K562 (cell line): ENCODE results near the gene LINGO3. TPM values are rescaled to one million over a fixed set of nuclear protein-coding genes. Genes with fewer than 3 reads are reported as not detected.

Experiments
- ARID1B ChIP-seq: fragments of 450-650 bp; IDR thresholded peaks from 2 replicates; pipeline ENCODE4 v1.6.1; 2016; ENCODE audit warnings: antibody characterized with exemption, mild to moderate bottlenecking, inconsistent platforms
- BHLHE40 ChIP-seq: IDR thresholded peaks from 2 replicates; pipeline ENCODE4 v1.6.1; 2011; ENCODE audit warnings: low read length, improper control_type of control experiment
- CC2D1A ChIP-seq: fragments of 450-650 bp; IDR thresholded peaks from 2 replicates; pipeline ENCODE4 v1.6.1; 2017; ENCODE audit warnings: mild to moderate bottlenecking
- ESRRA ChIP-seq: fragments of 450-650 bp; IDR thresholded peaks from 2 replicates; pipeline ENCODE4 v1.6.1; 2014; ENCODE audit warnings: low read depth, mild to moderate bottlenecking, moderate library complexity, borderline replicate concordance
- FOXP1 ChIP-seq: sonication (generic); formaldehyde crosslinking; IDR thresholded peaks from 2 replicates; pipeline ENCODE4 v1.8.0; 2022; ENCODE audit warnings: mild to moderate bottlenecking, missing genetic modification reagents
- GTF2F1 ChIP-seq: IDR thresholded peaks from 2 replicates; pipeline ENCODE4 v1.6.1; 2011; ENCODE audit warnings: low read depth, low read length, improper control_type of control experiment
- HEY1 ChIP-seq: fragments of 250-450 bp; sonication (Bioruptor Pico); IDR thresholded peaks from 2 replicates; pipeline ENCODE4 v1.5.0; 2020; ENCODE audit warnings: mild to moderate bottlenecking, moderate library complexity, borderline replicate concordance
- ID3 ChIP-seq, 2 experiments: fragments of 250-450 bp in 1 of 2; fragments of 450-650 bp in 1 of 2; sonication (Bioruptor Pico) in 1 of 2; IDR thresholded peaks; 2 replicates each; pipeline versions ENCODE4 v1.6.1 to v1.8.0; 2016 to 2021; ENCODE audit warnings: mild to moderate bottlenecking in 2 of 2, moderate library complexity in 2 of 2, missing compliant biosample characterization in 1 of 2, missing genetic modification characterization in 1 of 2
- KDM4B ChIP-seq, 2 experiments: fragments of 450-650 bp in 1 of 2; sonication (generic) in 1 of 2; IDR thresholded peaks; 2 replicates each; pipeline ENCODE4 v1.6.1; 2016 to 2017; ENCODE audit warnings: borderline replicate concordance in 2 of 2, antibody characterized with exemption in 1 of 2, low read depth in 1 of 2, mild to moderate bottlenecking in 1 of 2
- KDM5B ChIP-seq: fragments of 200-600 bp; sonication (generic); IDR thresholded peaks from 2 replicates; pipeline ENCODE4 v1.6.1; 2012; ENCODE audit warnings: low read depth, mild to moderate bottlenecking, moderate library complexity, low read length, control low read depth, inconsistent platforms; ENCODE audit not compliant: insufficient replicate concordance
- KLF13 ChIP-seq: fragments of 450-650 bp; IDR thresholded peaks from 2 replicates; pipeline ENCODE4 v1.6.1; 2016; ENCODE audit warnings: missing genetic modification characterization, low read depth, mild to moderate bottlenecking, missing compliant biosample characterization, moderate library complexity, borderline replicate concordance
- MTA3 ChIP-seq: fragments of 450-650 bp; formaldehyde crosslinking; IDR thresholded peaks from 2 replicates; pipeline ENCODE4 v1.6.1; 2017; ENCODE audit warnings: mild to moderate bottlenecking, borderline replicate concordance
- RBM22 ChIP-seq: fragments of 200-400 bp; formaldehyde crosslinking; IDR thresholded peaks from 2 replicates; pipeline ENCODE4 v1.6.1; 2018; ENCODE audit warnings: low read length, low read depth; ENCODE audit not compliant: poor library complexity, severe bottlenecking
- SIN3A ChIP-seq, 2 experiments: fragments of 150-350 bp in 1 of 2; IDR thresholded peaks; 2 replicates each; pipeline ENCODE4 v1.6.1; 2011 to 2016; ENCODE audit warnings: borderline replicate concordance in 2 of 2, low read depth in 2 of 2, low read length in 2 of 2, mild to moderate bottlenecking in 2 of 2, moderate library complexity in 2 of 2; ENCODE audit not compliant: control insufficient read depth in 1 of 2
- SMAD4 ChIP-seq: fragments of 250-450 bp; sonication (Bioruptor Pico); conservative IDR thresholded peaks from 2 replicates; pipeline ENCODE4 v1.8.0; 2021; ENCODE audit warnings: inconsistent platforms, mild to moderate bottlenecking, moderate library complexity
- THAP7 ChIP-seq: fragments of 250-450 bp; sonication (Bioruptor Pico); IDR thresholded peaks from 2 replicates; pipeline ENCODE4 v1.5.0; 2021
- YY1 ChIP-seq, 3 experiments: IDR thresholded peaks; 2 replicates each; pipeline ENCODE4 v1.6.1; 2011; ENCODE audit warnings: low read length in 2 of 3, mild to moderate bottlenecking in 2 of 3, moderate library complexity in 2 of 3, borderline replicate concordance in 1 of 3, control low read depth in 1 of 3, low read depth in 1 of 3; ENCODE audit not compliant: insufficient read depth in 3 of 3, insufficient replicate concordance in 2 of 3, control insufficient read depth in 1 of 3, insufficient read length in 1 of 3; ENCODE audit errors: extremely low read depth in 1 of 3
- ZFX ChIP-seq: sonication (generic); formaldehyde crosslinking; IDR thresholded peaks from 2 replicates; pipeline ENCODE4 v1.8.0; 2022; ENCODE audit warnings: mild to moderate bottlenecking, missing genetic modification reagents, moderate library complexity
- ZNF121 ChIP-seq: sonication (generic); formaldehyde crosslinking; conservative IDR thresholded peaks from 2 replicates; pipeline ENCODE4 v1.8.0; 2022; ENCODE audit warnings: missing genetic modification reagents
- ZNF134 ChIP-seq: fragments of 250-450 bp; sonication (Bioruptor Pico); conservative IDR thresholded peaks from 2 replicates; pipeline ENCODE4 v1.4.0; 2020
- ZNF197 ChIP-seq: fragments of 200-800 bp; sonication (Bioruptor generic); IDR thresholded peaks from 2 replicates; pipeline ENCODE4 v1.6.1; 2016; ENCODE audit warnings: low read depth, missing genetic modification characterization, missing compliant biosample characterization
- ZNF830 ChIP-seq: fragments of 250-450 bp; sonication (Bioruptor Pico); IDR thresholded peaks from 2 replicates; pipeline ENCODE4 v1.5.0; 2021; ENCODE audit warnings: mild to moderate bottlenecking
- polyA plus RNA-seq, 8 experiments: library from polyadenylated mRNA; depleted of rRNA in 4 of 8; stranded (reverse) in 5 of 8; unstranded in 3 of 8; fragments of >200 nt; fragmentation: Nextera tagmentation in 2 of 8; fragmentation: Illumina TruSeq in 1 of 8; extraction: Ambion mirVana in 2 of 8; extraction: Trizol in 1 of 8; gene quantifications; 2 replicates each; pipeline versions ENCODE4 v1.2.1 to v1.2.3, GENCODE V29; 2011 to 2014; ENCODE audit warnings: inconsistent platforms in 1 of 8, missing spikeins in 1 of 8
- total RNA-seq, 7 experiments: library from RNA; depleted of rRNA in 6 of 7; stranded (reverse); fragments of >200 nt in 6 of 7; fragmentation: Illumina TruSeq in 2 of 7; extraction: Trizol in 2 of 7; gene quantifications; 2 replicates each; pipeline versions ENCODE4 v1.2.1 to v1.2.3, GENCODE V29; 2011 to 2021; ENCODE audit warnings: low replicate concordance in 1 of 7
- TF ChIP-seq, protein P1 (sequence below): sonication (generic); formaldehyde crosslinking; IDR thresholded peaks from 2 replicates; pipeline ENCODE4 v1.8.0; 2022; ENCODE audit warnings: mild to moderate bottlenecking, missing genetic modification reagents

The LINGO3 gene
- total and polyA plus RNA-seq, 9 of the 15 experiments (the other 6 are each of a cell fraction or from before 2014, with no cell fraction given), result 0.03 to 0.05 (median 0.03) TPM; not detected in 6

- peak; percentile 48; the same call in 1 of the 2 replicates for TF ChIP-seq ESRRA
- TF ChIP-seq ARID1B, result peak; percentile 57; the same call in 1 of the 2 replicates
- TF ChIP-seq KDM5B, result peak; percentile 59
- TF ChIP-seq ZNF830 (CRISPR knock-in tag), result peak; percentile 53; the same call in 1 of the 2 replicates
- no peak for TF ChIP-seq ID3 (CRISPR knock-in tag; IDR thresholded peaks at IDR 0.05)
- TF ChIP-seq ID3 (tag; IDR thresholded peaks at IDR 0.05), result no peak
- TF ChIP-seq CC2D1A, result no peak
- peak; percentile 35 for TF ChIP-seq BHLHE40
- peak in 1 of 3 experiments; percentile 67 for TF ChIP-seq YY1 (IDR thresholded peaks at IDR 0.05; ENCODE audit: borderline replicate concordance in 1 of 3, control insufficient read depth in 1 of 3, extremely low read depth in 1 of 3, insufficient read depth in 3 of 3, insufficient read length in 1 of 3, insufficient replicate concordance in 2 of 3, low read depth in 1 of 3, low read length in 2 of 3)
- TF ChIP-seq THAP7 (CRISPR knock-in tag), result 0 out of 2 replicates have a peak, but pooled peaks have one; percentile 76
- no peak for TF ChIP-seq GTF2F1
- TF ChIP-seq RBM22, result peak; percentile 50
- peak; percentile 60; the same call in 1 of the 2 replicates for TF ChIP-seq MTA3
- peak; percentile 53 for TF ChIP-seq ZFX (CRISPR knock-in tag)
- TF ChIP-seq KLF13 (tag), result 0 out of 2 replicates have a peak, but pooled peaks have one; percentile 36
- 0 out of 2 replicates have a peak, but pooled peaks have one; percentile 60 for TF ChIP-seq FOXP1
- 0 out of 2 replicates have a peak, but pooled peaks have one; percentile 29 for TF ChIP-seq ZNF197 (CRISPR knock-in tag)
- TF ChIP-seq KDM4B (IDR thresholded peaks at IDR 0.05; ENCODE audit: borderline replicate concordance in 2 of 2, low read depth in 1 of 2), result no peak
- no peak for TF ChIP-seq ZNF134 (CRISPR knock-in tag)
- no peak for TF ChIP-seq ZNF121 (CRISPR knock-in tag)
- TF ChIP-seq, protein P1, sequence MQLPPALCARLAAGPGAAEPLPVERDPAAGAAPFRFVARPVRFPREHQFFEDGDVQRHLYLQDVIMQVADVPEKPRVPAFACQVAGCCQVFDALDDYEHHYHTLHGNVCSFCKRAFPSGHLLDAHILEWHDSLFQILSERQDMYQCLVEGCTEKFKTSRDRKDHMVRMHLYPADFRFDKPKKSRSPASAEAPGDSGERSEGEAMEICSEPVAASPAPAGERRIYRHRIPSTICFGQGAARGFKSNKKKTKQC, result 0 out of 2 replicates have a peak, but pooled peaks have one; percentile 51
- no peak for TF ChIP-seq HEY1 (CRISPR knock-in tag)
- peak; percentile 62; the same call in 1 of the 2 replicates for TF ChIP-seq SMAD4 (CRISPR knock-in tag)
- 0 out of 4 replicates have a peak, but pooled peaks of 1 of the 2 experiments have one; percentile 32 for TF ChIP-seq SIN3A (IDR thresholded peaks at IDR 0.05; ENCODE audit: borderline replicate concordance in 2 of 2, control insufficient read depth in 1 of 2, low read depth in 2 of 2, low read length in 2 of 2)
Measured at GRCh38 chr19:2289714-2290435, 18.1 kb downstream of the LINGO3 start (continued).
